K562 (cell line): Measurements from ENCODE around the gene KIF17. TPM values are rescaled to one million over a fixed set of nuclear protein-coding genes. Genes with fewer than 3 reads are reported as not detected.

ENCODE experiments used
- BDP1 ChIP-seq: IDR thresholded peaks from 3 replicates; pipeline ENCODE4 v1.6.1; 2011; ENCODE audit not compliant: insufficient read length, insufficient read depth
- BRF1 ChIP-seq: IDR thresholded peaks from 3 replicates; pipeline ENCODE4 v1.6.1; 2011; ENCODE audit warnings: borderline replicate concordance, mild to moderate bottlenecking; ENCODE audit not compliant: insufficient read length; ENCODE audit errors: extremely low read depth
- FOXK1 ChIP-seq: sonication (generic); formaldehyde crosslinking; IDR thresholded peaks from 2 replicates; pipeline ENCODE4 v1.8.0; 2022; ENCODE audit warnings: missing genetic modification reagents, mild to moderate bottlenecking, borderline replicate concordance
- GTF3C2 ChIP-seq: IDR thresholded peaks from 3 replicates; pipeline ENCODE4 v1.6.1; 2011; ENCODE audit warnings: borderline replicate concordance, mild to moderate bottlenecking, moderate library complexity; ENCODE audit not compliant: insufficient read length; ENCODE audit errors: extremely low read depth
- KLF1 ChIP-seq: fragments of 450-650 bp; IDR thresholded peaks from 2 replicates; pipeline ENCODE4 v1.6.1; 2016; ENCODE audit warnings: missing genetic modification characterization, missing compliant biosample characterization
- MCM3 ChIP-seq: fragments of 450-650 bp; IDR thresholded peaks from 2 replicates; pipeline ENCODE4 v1.6.1; 2016
- MCM5 ChIP-seq: fragments of 450-650 bp; IDR thresholded peaks from 2 replicates; pipeline ENCODE4 v1.6.1; 2016; ENCODE audit warnings: low read depth
- PHF8 ChIP-seq: fragments of 200-600 bp; sonication (generic); IDR thresholded peaks from 2 replicates; pipeline ENCODE4 v1.6.1; 2012; ENCODE audit warnings: mixed run types, mild to moderate bottlenecking, inconsistent platforms, low read length, moderate library complexity, borderline replicate concordance
- SREBF2 ChIP-seq: sonication (generic); formaldehyde crosslinking; IDR thresholded peaks from 2 replicates; pipeline ENCODE4 v1.4.0; 2020; ENCODE audit warnings: mild to moderate bottlenecking, missing genetic modification reagents
- TBP ChIP-seq: optimal IDR thresholded peaks from 2 replicates; pipeline ENCODE3; 2011; ENCODE audit warnings: low read depth, low read length, improper control_type of control experiment
- ZBTB1 ChIP-seq: sonication (generic); formaldehyde crosslinking; IDR thresholded peaks from 2 replicates; pipeline ENCODE4 v1.8.1; 2023; ENCODE audit warnings: missing genetic modification reagents, low read depth, mild to moderate bottlenecking, borderline replicate concordance
- ZBTB49 ChIP-seq: sonication (generic); formaldehyde crosslinking; IDR thresholded peaks from 2 replicates; pipeline ENCODE4 v1.8.0; 2022; ENCODE audit warnings: missing genetic modification reagents, mild to moderate bottlenecking, borderline replicate concordance
- ZNF197 ChIP-seq: fragments of 200-800 bp; sonication (Bioruptor generic); IDR thresholded peaks from 2 replicates; pipeline ENCODE4 v1.6.1; 2016; ENCODE audit warnings: low read depth, missing genetic modification characterization, missing compliant biosample characterization
- ZNF511 ChIP-seq: sonication (generic); formaldehyde crosslinking; IDR thresholded peaks from 2 replicates; pipeline ENCODE4 v1.8.0; 2022; ENCODE audit warnings: mild to moderate bottlenecking, missing genetic modification reagents
- polyA plus RNA-seq, 8 experiments: library from polyadenylated mRNA; depleted of rRNA in 4 of 8; stranded (reverse) in 5 of 8; unstranded in 3 of 8; fragments of >200 nt; fragmentation: Nextera tagmentation in 2 of 8; fragmentation: Illumina TruSeq in 1 of 8; extraction: Ambion mirVana in 2 of 8; extraction: Trizol in 1 of 8; gene quantifications; 2 replicates each; pipeline versions ENCODE4 v1.2.1 to v1.2.3, GENCODE V29; 2011 to 2014; ENCODE audit warnings: inconsistent platforms in 1 of 8, missing spikeins in 1 of 8
- total RNA-seq, 7 experiments: library from RNA; depleted of rRNA in 6 of 7; stranded (reverse); fragments of >200 nt in 6 of 7; fragmentation: Illumina TruSeq in 2 of 7; extraction: Trizol in 2 of 7; gene quantifications; 2 replicates each; pipeline versions ENCODE4 v1.2.1 to v1.2.3, GENCODE V29; 2011 to 2021; ENCODE audit warnings: low replicate concordance in 1 of 7

Gene KIF17
- total and polyA plus RNA-seq, 9 of the 15 experiments (the other 6 are each of a cell fraction or from before 2014, with no cell fraction given) = 0.04 to 0.47 (median 0.18) TPM; not detected in 5

GRCh38 chr1:20725189-20726117 is 7.6 kb upstream of the KIF17 start (continued):
- TF ChIP-seq TBP (no peak), MCM3 (no peak), KLF1 (tag) (no peak), BDP1 (no peak), ZBTB49 (CRISPR knock-in tag) (peak; percentile 92), BRF1 (no peak), PHF8 (no peak), ZNF511 (CRISPR knock-in tag) (peak; percentile 94; the same call in 1 of the 2 replicates), GTF3C2 (no peak), MCM5 (no peak), ZNF197 (CRISPR knock-in tag) (no peak), SREBF2 (CRISPR knock-in tag) (no peak), FOXK1 (CRISPR knock-in tag) (peak; percentile 80; the same call in 1 of the 2 replicates), ZBTB1 (CRISPR knock-in tag) (peak; percentile 77; the same call in 1 of the 2 replicates)
